T1000 (cell line): ENCODE measurements around the gene CST5.
"Not testable (repeated sequence)": the region's sequence is repeated elsewhere in the genome, so short reads cannot be mapped to it uniquely, and the experiment has no call there.

Experiments used
- DNase-seq: peaks from one replicate; lab custom pipeline; 2025; ENCODE audit warnings: mixed read lengths; lab: John Stamatoyannopoulos, UW

The CST5 gene, protein sequence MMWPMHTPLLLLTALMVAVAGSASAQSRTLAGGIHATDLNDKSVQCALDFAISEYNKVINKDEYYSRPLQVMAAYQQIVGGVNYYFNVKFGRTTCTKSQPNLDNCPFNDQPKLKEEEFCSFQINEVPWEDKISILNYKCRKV

DNA sequence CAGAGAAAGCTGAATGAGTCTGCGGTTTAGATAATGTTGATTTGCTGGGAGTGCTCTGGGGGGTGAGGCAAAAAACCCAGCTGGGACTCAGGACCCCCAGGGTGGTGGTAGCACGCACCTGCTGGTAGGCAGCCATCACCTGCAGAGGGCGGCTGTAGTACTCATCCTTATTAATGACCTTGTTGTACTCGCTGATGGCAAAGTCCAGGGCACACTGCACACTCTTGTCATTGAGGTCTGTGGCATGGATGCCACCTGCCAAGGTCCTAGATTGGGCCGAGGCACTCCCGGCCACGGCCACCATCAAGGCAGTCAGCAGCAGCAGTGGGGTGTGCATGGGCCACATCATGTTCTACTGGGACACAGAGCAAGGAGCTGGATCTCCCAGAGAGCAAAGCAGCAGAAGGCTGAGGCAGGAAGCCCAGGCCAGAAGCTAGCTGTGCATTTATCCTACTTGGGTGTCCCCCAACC, at the start of gene CST5:
Gene CST5, minus strand, starts transcription at position 421 of the 471 bp plus-strand sequence. Its CDS starts 72 bp downstream, at position 349.
- no peak for DNase-seq

DNA sequence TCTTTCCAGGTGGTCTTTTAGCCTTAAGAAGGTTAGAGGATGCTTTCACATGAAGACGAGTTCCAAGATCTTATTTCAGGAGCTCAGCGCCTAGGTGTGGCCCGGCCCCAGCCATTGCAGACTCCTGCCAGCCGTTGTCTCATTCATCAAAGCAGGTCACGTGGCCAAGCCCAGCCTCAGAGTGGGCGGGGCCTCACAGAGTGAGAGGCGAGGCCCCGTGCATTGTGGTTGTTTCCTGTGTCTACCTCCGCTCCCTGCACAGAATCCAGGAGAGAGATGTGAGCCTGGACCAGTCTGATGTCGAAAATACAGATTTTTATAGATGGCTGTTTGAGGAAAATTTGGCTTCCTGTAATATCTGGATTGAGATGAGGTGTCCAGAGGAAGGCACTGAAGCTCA, 49.2 kb upstream of the CST5 start:
- DNase-seq = no peak

DNA sequence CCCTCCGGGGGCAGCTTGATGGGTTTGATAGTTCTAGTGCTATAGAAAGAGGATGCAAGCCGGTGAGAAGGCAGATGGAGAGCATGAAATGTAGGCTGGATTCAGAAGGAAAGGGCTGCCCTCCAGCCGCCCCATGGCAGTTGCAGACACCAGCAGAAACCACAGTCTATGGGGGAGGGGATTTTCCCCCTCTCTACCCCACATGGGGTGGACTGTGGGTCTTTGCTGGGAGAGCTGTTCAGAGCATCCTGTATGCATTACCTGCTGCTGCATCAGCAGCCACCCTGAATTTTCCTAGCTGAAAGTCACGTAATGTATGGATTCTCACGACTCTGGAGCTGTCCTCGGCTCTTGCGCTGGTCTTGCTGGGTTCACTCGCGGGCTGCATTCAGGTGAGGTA, 48.8 kb upstream of the CST5 start:
- no peak for DNase-seq

DNA sequence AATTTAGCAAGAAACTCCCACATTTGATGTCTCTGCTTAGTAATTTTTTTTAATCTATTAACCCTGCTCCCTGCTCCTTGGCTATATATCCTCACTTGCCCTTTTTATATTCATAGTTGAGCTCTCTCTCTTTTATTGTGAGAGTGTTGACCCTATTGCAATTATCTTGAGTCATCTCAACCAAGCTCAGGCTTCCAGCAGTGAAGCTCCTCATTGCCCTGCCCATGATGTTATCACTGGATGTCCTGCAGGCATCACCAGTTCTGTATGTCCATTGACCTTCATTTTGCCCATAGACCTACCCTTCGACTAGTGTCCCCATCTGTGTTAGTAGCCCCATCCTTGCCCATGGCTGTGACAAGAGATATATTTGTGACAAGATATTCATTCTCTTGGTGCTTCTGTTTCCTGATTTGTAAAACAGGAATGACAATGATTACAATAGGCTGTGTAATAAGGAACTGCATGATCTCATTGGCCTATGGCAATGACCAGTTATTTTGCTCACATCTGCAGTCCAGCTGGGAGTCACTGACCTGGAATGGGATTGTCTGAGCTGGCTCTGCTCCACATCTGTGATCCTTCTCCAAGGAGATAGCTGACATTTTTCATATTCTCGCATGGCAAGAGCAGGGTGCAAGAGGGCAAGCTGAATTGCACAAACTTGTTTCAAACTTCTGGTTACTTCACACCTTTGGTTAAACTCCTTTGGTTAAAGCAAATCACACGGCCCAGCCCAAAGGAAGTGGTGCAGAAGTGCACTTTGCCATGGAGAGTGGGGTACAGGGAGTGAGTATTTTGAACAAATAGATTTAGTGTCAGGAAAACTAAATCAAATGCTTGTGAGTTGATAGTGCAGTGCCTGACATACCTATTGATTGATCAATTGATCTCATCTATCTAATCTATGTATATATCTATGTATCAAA, 47.7 kb upstream of the CST5 start:
- no peak for DNase-seq

DNA sequence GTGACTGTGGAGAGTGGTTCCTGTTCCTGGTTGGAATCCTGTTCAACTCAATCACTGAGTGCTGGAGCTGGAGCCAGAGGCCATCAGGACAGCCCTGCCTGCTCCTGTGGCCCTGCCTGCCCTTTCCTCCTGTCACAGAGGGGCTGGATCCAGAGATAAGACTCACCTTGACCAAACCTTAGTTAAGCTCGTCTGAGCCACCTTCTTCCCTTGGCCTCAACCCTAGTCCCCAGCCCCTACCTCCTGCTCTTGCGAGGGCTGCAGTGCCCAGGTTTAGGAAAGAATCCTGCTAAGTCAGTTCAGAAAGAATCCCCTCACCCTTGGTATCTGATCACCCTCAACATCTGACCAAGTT, 47.0 kb upstream of the CST5 start:
- no peak for DNase-seq

DNA sequence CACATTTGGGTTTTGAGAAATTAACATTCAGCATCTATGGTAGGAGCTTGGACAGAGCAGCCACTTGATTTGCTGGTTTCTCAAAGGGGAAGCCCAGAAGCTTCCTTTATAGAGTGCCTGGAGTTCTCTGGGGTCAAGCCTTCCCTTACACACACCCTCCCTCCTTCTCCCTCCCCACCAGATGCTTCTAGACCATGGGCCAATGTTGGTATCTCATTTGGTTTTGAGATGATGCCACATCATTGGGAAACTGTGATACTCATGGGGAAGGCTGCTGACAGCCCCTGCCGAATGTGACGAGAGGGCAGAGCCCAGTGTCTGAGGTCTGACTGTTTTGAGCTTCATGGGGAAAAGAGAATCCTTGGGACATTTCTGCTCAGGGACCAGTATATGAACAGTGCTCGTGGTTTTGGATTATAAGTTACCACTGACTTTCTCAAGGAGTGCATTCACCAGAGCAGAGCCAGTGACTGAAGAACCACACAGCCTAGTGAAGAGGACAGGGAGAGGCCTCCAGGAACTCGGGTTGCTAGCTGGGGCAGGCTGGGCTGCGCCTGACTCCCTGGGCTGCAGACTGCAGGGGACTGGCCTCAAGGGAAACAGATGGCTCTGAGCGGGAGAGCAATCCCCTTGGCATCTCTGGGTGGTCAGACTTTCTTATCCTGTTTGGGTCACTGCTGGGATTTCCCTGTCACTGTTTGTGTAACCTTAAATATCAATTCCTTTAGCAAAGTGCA, 46.4 kb upstream of the CST5 start:
- no peak for DNase-seq

DNA sequence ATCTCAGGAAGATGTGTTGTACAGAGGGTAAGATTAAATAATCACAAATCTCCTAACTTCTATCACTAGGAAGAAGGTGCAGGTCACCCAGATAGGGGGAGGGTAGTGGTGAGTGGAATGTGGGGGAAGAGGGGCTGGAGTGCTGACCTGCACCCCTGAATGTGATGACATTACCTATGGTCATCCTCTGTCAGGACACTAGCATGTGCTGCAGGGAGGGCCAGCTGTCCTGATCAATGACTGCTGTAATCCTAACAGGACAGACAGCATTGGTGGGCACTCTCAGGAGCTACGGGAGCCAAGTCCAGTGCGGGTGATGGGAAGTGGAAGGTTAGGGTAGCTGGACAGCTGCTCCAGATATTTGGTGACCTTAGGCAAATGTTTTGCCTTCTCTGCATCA, 45.2 kb upstream of the CST5 start:
- DNase-seq = no peak

DNA sequence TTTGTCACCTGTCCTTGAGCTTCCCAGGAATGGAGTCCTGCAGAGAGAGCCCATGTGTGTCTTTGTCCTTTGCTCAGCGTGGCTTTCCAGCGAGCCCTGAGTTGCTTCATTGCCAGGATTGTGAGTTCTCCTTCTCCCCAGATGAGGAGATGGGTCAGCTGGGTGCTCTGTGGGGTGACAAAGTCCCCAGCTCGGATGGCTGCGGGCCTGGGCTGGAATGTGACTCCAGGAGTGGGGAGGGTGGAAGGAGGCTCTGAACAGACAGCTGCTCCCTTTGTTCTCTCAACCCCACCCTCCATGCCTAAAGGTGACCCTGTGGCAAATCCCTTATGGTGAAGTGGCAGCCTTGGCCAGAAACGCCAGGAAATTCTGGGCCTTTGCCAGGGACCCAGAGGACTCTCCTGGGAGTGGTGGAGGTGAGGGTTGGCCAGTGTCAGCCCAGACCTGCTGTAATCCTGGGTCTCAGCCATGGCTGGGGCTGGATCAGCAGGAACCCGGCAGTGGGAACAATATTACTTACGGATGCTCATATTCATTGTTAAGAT, 44.4 kb upstream of the CST5 start:
- no peak for DNase-seq

DNA sequence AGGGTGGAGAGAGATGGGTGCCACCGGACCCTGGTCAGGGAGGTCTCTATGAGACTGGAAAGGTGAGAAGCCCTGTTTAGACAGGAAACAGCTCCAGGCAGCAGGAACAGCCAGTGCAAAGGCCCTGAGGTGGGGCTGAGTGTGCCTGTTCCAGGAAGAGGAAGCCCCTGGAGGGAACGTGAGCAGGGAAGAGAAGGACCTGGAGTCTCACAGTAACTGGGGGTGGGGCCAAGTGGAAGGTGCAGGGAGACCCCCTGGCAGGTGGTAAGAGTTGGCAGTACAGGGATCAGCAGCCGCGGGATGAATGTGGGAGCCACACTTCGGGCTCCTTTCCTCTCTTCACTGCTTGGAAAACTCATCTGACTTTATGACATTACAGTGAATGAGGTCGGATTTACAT, 43.8 kb upstream of the CST5 start:
- no peak for DNase-seq

DNA sequence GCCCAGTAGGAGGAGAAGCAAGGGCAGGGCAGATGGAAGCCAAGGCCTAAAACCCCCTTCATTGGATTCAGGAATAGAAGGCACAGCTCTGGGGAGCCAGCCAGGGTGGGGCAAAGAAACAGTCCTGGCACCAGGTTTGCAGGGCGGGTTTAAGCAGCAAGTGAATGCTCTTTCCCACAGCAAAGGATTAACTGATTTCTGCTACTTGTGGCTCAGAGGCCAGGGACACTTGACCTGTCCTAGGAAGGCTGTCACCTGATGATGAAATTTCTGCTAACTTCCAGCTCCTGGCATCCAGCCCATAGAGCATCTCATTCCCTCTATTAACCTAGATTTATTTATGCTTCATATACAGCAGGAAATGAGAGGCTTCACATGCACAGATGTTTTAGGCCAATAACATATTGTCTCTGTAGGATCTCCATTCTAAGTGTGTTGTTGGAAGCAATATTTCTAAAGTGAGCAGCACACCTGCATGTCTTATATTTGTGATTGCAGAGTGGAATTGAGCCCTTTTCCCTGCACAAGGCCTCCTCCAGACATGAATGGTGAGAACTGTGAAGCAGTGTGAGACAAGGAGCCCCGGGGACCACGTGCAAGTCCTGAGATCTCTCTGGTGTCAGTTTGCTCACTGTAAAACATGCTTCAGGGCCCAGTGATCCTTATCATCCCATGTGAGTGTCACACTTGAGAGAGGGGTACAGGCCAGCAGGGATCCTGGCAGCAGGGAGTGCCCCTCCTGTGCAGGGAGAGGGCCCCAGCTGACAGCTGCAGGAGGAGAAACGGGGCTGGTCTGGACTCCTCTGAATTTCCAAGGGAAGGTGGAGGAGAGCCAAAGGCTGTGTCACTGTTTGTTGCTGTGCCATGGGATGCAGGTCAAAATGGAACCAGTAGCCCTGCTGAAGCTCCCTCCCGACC, 41.1 kb upstream of the CST5 start:
- no peak for DNase-seq

DNA sequence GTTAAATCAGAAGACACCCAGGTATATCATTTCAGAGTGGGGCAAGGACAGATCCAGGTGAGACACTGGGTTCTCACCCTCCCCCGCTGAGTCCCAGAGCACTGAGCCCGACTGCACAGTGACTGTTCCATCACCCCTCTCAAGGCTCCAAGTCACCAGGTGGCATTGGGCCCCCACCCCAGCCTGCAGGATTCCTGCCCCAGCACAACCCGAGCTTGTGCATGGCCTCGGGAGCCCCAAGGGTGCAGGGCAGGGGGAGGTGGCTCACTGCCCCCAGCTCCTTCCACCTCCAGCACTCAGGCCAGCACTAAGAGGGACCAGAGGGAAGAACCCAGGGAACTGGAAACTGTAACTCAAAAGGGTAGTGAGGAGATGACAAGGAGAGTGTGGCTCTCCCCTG, 39.3 kb upstream of the CST5 start:
- DNase-seq = no peak

DNA sequence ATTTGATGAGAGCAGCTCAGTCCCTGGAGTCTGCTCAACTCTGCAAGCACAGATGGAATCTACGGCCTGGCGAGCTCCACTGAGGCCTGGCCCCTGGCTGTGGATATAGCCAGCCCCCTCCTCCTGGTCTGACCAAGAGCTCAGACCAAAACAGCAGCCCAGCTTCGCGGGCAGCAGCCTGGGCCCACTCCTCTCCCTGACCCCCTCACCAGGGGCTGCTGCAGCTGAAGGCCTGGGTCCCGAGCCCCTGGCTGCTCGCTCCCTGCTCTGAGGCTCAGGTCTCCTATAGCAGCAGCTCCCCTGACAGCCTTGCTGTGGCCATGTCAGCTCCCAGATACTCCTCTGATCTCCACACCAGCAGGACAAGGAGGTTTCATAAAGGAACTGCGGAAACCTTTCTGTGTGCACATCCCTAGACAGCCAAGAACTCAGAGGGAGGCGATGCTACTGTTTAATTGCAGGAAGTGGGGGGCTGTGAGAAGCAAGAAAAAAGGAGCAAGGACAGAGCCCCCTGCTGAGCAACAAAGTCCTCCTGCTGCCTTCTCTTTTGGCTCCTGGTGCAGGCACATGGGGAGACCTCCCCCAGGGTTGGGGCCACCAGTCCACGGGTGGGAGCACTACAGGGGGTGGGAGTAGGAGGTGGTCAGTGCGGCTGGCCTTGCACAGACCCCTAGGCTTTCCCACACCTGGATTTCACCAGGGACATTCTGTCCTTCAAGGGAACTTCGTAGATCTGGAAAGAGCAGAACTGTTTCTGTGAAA, 38.7 kb upstream of the CST5 start:
- no peak for DNase-seq

DNA sequence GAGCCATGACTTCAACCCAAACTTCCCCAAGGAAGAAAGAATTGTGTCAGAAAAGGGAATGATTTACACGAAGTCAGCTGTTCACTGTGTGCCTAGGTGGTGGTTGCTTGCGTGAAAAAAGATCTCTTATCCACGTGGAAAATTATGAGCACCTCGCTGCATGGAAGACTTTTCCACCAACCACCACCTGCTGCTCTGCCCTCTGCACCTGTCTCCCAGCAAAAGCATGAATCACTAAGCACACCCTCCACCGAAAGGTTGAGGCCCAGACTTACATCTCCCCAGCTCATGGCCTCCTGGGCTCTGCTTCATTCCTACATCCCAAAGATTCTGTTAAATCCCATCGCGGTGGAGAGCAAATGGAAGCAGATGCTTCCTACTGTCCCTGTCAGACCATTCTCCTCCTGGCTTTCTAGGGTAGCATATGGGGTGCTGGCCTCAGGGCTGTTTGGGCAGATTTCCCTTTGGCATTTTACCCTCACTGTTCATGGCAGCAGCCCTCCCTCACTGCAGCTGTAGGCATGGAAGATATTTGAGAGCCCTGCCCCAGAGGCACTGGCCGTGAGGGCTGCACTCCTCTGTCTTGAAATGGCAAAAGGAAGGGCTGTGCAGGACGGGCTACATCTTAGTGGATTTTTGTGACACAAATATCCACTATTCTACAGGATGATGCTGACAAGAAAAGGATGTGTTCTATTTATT, 37.6 kb upstream of the CST5 start:
- DNase-seq = no peak

DNA sequence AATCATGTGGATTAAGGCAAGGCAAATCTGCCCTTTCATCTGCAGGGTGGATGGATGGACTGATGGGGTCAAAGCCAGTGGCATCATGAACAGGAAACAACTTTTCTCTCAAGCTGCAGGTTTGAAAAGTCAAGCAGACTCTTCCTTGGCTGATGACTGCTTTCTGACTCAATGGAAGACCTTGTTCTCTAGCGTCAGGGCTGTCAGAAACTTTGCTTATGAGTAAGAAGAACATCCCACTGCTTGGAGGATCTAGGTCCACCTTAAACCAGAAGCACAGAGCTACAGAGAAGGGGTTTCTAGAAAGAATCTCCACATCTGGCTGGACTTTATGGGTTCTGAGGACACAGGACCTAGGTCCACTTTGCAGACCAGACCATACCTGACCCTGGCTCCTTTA, 36.3 kb upstream of the CST5 start:
- no peak for DNase-seq

DNA sequence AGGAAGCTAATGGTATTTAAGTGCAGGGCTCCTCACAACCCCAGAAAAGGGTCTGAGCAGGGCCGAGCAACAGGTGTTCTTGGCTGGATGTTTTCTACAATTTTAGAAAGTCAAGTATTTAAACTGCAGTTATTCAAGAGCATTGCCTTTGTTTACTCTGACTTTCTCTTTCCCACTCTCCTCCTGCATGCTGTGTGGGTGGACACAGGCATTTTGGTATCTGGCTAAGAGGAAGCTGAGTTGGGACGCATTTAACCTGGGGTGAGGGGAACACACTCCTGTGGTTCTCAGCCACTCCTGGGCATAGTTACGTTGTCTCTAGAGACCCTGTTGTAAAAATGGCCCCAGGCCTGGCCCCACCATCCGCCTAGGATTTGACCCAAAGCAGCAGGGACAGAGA, 34.9 kb upstream of the CST5 start:
- not testable (repeated sequence) for DNase-seq

DNA sequence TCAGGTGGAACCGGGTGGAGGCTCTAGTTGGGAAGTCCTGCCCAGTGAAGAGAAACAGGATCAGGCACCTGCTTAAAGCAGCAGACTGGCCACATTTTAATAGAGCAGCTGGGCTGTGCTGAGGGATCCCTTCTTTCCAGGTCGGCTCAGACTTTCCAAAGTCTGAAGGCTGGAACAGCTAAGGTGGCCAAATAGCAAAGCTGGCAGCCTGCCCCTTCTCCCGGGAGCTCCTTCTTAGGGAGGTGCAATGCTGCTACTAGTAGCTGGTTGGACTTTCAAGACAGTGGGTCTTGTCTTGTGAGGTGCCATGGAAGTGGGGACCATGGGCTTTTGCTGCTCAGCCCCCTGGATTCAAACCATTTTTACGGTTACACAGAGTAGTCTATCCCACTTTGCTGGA, 30.7 kb upstream of the CST5 start:
- no peak for DNase-seq

DNA sequence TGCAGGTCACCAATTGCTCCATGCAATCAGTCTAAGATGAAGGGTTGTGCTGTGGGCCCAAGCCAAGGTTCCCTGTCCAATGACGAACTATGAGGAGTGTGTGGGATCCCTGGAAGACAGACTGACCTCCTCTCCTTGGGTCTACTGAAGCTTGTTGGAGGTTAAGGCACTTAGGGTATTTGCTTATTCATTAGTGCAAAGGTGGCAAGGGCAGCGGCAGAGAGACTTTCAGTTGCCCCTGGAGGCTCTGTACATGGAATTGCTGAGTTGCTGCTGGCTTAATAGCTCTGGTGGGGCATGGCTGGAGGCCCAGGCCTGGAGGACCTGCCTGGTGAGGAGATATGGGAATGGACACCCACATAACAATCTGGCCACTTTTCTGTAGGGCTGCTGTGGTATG, 29.8 kb upstream of the CST5 start:
- DNase-seq = no peak

DNA sequence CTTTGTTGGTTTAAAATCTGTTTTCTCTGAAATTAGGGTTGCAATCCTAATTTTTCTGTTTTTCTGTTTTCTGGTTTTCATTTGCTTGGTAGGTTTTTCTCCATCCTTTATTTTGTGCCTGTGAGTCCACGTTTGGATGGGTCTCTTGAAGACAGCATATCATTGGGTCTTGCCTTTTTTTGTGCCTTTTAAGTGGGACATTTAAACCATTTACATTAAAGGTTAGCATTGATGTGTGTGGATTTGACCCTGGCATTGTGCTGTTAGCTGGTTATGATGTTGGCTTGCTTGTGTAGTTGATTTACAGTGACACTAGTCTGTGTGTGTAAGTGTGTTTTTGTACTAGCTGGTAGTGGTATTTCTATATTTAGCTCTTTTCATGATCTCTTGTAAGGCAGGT, 28.0 kb upstream of the CST5 start:
- no peak for DNase-seq

DNA sequence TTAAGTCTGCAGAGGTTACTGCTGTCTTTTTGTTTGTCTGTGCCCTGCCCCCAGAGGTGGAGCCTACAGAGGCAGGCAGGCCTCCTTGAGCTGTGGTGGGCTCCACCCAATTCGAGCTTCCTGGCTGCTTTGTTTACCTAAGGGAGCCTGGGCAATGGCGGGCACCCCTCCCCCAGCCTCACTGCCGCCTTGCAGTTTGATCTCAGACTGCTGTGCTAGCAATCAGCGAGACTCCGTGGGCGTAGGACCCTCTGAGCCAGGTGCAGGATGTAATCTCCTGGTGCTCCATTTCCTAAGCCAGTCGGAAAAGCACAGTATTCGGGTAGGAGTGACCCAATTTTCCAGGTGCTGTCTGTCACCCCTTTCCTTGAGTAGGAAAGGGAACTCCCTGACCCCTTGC, 22.8 kb upstream of the CST5 start:
- not testable (repeated sequence) for DNase-seq

DNA sequence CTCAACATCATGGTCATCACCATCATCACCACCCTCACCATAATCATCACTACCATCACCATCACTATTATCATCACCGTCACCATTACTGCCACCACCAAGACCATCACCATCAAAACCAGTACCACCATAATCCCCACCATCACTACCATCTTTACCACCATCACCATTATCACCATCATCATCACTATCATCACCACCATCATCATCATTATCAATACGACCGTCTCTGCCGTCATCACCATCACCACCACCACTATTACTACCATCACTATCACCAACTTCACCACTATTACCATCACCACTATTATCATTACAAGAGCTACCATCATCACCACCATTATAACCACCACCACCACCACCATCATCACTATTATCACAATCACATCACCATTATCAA, 11.3 kb upstream of the CST5 start:
- not testable (repeated sequence) for DNase-seq
